K562 (cell line): ENCODE measurements around the gene ULK1. TPM values are rescaled to one million over a fixed set of nuclear protein-coding genes. Genes with fewer than 3 reads are reported as not detected.

Experiments used
- ATAC-seq: fragments of 200-7000 bp; cut with Tn5 transposase; 3 replicates; pipeline ENCODE4 v1.9.1; 2020; ENCODE audit warnings: moderate library complexity
- BruUV-seq: library from RNA; stranded (reverse); fragments of 400-500 nt; replicated peaks from 2 replicates; lab custom pipeline; 2021; lab: Mats Ljungman, UMichigan
- CTCF ChIA-PET: fragments of 300-600 bp; formaldehyde crosslinking; extraction: SDS; loops from one replicate; lab custom pipeline; 2021; ENCODE audit warnings: low intra/inter-chr PET ratio; lab: Yijun Ruan, JAX
- POLR2A ChIA-PET: fragments of 300-600, 350-650 bp; sonication (Branson Sonifier 250); formaldehyde crosslinking; extraction: SDS; loops from one replicate; lab custom pipeline; 2021; ENCODE audit warnings: antibody characterized with exemption, inconsistent platforms; lab: Yijun Ruan, JAX
- DNase-seq, 4 experiments: peaks; one replicate each; pipeline versions ENCODE4 v3.0.0 to v3.0.0-alpha.2; 2011 to 2018; ENCODE audit warnings: low spot score in 3 of 4, mixed read lengths in 3 of 4; ENCODE audit errors: extremely low read depth in 1 of 4
- FAIRE-seq: peaks from 2 replicates; lab custom pipeline; 2011; peaks lifted over from hg19 to GRCh38; lab: Jason Lieb, UNC
- H2AFZ ChIP-seq: 2 replicates; pipeline ENCODE4 v1.6.0; 2011; ENCODE audit warnings: low read depth, low read length, control low read depth, inconsistent platforms
- H3K27ac ChIP-seq: fragments of 200-600 bp; 3 replicates; pipeline ENCODE4 v1.8.0; 2011; ENCODE audit warnings: low read depth, mild to moderate bottlenecking, control low read depth, inconsistent platforms, low read length, moderate library complexity, mixed read lengths; ENCODE audit errors: extremely low read depth
- H3K27me3 ChIP-seq, 2 experiments: fragments of 300-600 bp in 1 of 2; 2 replicates in 1 of 2; 3 replicates in 1 of 2; pipeline versions ENCODE4 v1.6.0 to v1.8.0; 2011; ENCODE audit warnings: inconsistent platforms in 2 of 2, low read length in 2 of 2, mild to moderate bottlenecking in 1 of 2, mixed read lengths in 1 of 2, moderate library complexity in 1 of 2; ENCODE audit not compliant: control insufficient read depth in 2 of 2, insufficient read depth in 2 of 2
- H3K36me3 ChIP-seq: fragments of 300-600 bp; 3 replicates; pipeline ENCODE4 v1.8.0; 2011; ENCODE audit warnings: mild to moderate bottlenecking, low read length, inconsistent platforms; ENCODE audit not compliant: control insufficient read depth, insufficient read depth
- H3K4me1 ChIP-seq, 2 experiments: fragments of 200-600 bp in 1 of 2; replicated peaks in 1 of 2; 2 replicates in 1 of 2; 3 replicates in 1 of 2; pipeline versions ENCODE4 v1.5.1 to v1.8.0; 2011; ENCODE audit warnings: inconsistent platforms in 2 of 2, low read length in 2 of 2, mild to moderate bottlenecking in 1 of 2, mixed read lengths in 1 of 2, moderate library complexity in 1 of 2; ENCODE audit not compliant: control insufficient read depth in 2 of 2, insufficient read depth in 2 of 2
- H3K4me2 ChIP-seq: 2 replicates; pipeline ENCODE4 v1.6.1; 2011; ENCODE audit warnings: low read length, control low read depth, inconsistent platforms, mixed read lengths; ENCODE audit not compliant: insufficient read depth
- H3K4me3 ChIP-seq: fragments of 200-600 bp; sonication (generic), shearing (Covaris generic); 2 replicates; pipeline ENCODE4 v1.5.1; 2016; ENCODE audit warnings: control low read depth, inconsistent platforms
- H3K79me2 ChIP-seq: fragments of 200-600 bp; 3 replicates; pipeline ENCODE4 v1.8.0; 2011; ENCODE audit warnings: low read length, inconsistent platforms; ENCODE audit not compliant: control insufficient read depth, insufficient read depth
- H3K9ac ChIP-seq, 2 experiments: 2 replicates each; pipeline versions ENCODE4 v1.6.0 to v1.6.1; 2011; ENCODE audit warnings: low read depth in 2 of 2, low read length in 2 of 2, control low read depth in 1 of 2, inconsistent platforms in 1 of 2, mild to moderate bottlenecking in 1 of 2, mixed read lengths in 1 of 2; ENCODE audit not compliant: insufficient read depth in 1 of 2
- H3K9me1 ChIP-seq: one replicate; pipeline ENCODE4 v1.6.0; 2011; ENCODE audit warnings: inconsistent platforms, mild to moderate bottlenecking, low read length, moderate library complexity; ENCODE audit not compliant: control insufficient read depth, insufficient read depth
- H3K9me3 ChIP-seq: replicated peaks from 2 replicates; pipeline ENCODE4 v1.5.1; 2011; ENCODE audit warnings: low read depth, low read length, inconsistent platforms; ENCODE audit not compliant: control insufficient read depth, insufficient read depth
- H4K20me1 ChIP-seq: replicated peaks from 2 replicates; pipeline ENCODE4 v1.6.1; 2011; ENCODE audit warnings: low read length, inconsistent platforms, mixed read lengths; ENCODE audit not compliant: control insufficient read depth, insufficient read depth
- CBFA2T2 ChIP-seq: fragments of 450-650 bp; conservative IDR thresholded peaks from 2 replicates; pipeline ENCODE4 v1.6.1; 2017; ENCODE audit warnings: mild to moderate bottlenecking
- POLR2AphosphoS2 ChIP-seq: IDR thresholded peaks from 2 replicates; pipeline ENCODE4 v1.6.1; 2012; ENCODE audit warnings: low read length, improper control_type of control experiment
- POLR2G ChIP-seq: fragments of 200-400 bp; formaldehyde crosslinking; IDR thresholded peaks from 2 replicates; pipeline ENCODE4 v1.6.1; 2017; ENCODE audit warnings: low read depth, mild to moderate bottlenecking, antibody characterized with exemption, low read length, moderate library complexity
- ZNF583 ChIP-seq: fragments of 250-450 bp; sonication (Bioruptor Pico); IDR thresholded peaks from 2 replicates; pipeline ENCODE4 v1.4.0; 2020
- WGBS: fragments of 100-300 bp; shearing (Covaris generic); methylation state at CpG from one replicate; pipeline ENCODE4 v1.1.6; 2016; ENCODE audit warnings: low coverage, mixed read lengths; ENCODE audit not compliant: insufficient coverage; ENCODE audit errors: missing lambda C conversion rate; 5-methylcytosine and 5-hydroxymethylcytosine counted together
- in situ Hi-C: fragments of 300-500 bp; cut with MboI; formaldehyde crosslinking; loops from 4 replicates; pipeline ENCODE4 v1.15.0; 2018; ENCODE audit warnings: inconsistent platforms, mixed read lengths
- intact Hi-C: fragments of 100-400 bp; cut with micrococcal nuclease; formaldehyde crosslinking; loops from 2 replicates; pipeline ENCODE4 v1.14.2; 2022
- polyA plus RNA-seq, 8 experiments: library from polyadenylated mRNA; depleted of rRNA in 4 of 8; stranded (reverse) in 5 of 8; unstranded in 3 of 8; fragments of >200 nt; fragmentation: Nextera tagmentation in 2 of 8; fragmentation: Illumina TruSeq in 1 of 8; extraction: Ambion mirVana in 2 of 8; extraction: Trizol in 1 of 8; gene quantifications; 2 replicates each; pipeline versions ENCODE4 v1.2.1 to v1.2.3, GENCODE V29; 2011 to 2014; ENCODE audit warnings: inconsistent platforms in 1 of 8, missing spikeins in 1 of 8
- total RNA-seq, 7 experiments: library from RNA; depleted of rRNA in 6 of 7; stranded (reverse); fragments of >200 nt in 6 of 7; fragmentation: Illumina TruSeq in 2 of 7; extraction: Trizol in 2 of 7; gene quantifications; 2 replicates each; pipeline versions ENCODE4 v1.2.1 to v1.2.3, GENCODE V29; 2011 to 2021; ENCODE audit warnings: low replicate concordance in 1 of 7

Gene ULK1
- total and polyA plus RNA-seq, 9 of the 15 experiments (the other 6 are each of a cell fraction or from before 2014, with no cell fraction given), result 0.15 to 29.4 (median 2.5) TPM

DNA sequence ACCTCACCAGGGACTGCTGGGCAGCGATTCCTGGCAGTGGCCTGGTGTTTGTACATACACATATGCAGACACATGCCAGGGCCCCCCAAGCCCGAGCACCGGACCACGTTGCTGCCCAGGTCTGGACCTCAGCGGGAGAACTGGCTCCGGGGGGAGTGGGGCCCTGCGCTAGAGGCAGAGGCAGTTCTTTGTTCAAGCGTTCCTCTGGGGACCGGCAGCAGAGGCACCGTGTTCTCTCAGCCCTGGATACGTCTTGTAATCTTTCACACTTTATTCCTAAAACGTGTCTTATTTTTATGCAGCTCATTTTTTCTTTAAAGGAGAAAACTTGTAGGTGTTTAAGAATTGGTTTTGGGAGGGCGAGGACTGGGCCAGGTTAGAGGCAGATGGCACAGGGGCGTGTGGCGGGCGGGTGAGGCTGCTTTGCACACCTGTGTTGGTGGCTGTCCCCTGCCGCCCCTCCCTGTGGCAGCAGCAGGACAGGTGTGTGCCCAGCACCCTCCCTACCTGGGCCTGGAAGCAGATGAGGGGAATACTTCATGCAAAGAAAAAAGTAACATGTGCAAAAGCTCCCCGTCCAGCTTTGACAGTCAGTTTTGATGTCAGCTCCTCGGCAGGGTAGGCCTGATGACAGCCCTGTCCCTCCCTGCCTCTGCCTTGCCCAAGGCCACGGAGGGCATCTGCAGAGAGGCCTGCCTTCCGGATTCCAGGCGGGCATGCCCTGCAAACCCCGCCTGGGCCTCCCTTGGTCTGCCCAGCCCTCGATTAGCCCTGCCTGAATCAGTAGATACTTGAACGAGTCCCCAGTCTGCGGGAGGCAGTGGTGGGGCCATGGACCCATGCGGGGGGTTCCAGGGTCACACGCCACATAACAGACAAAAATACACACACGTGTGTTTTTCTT is 27.7 kb downstream of the ULK1 start:
- Histone ChIP-seq H3K79me2 (no peaks in the 10 kb centered on the region), H3K36me3 (peaks cover 4% of the 10 kb centered on the region; the same call in 1 of the 3 replicates), H3K4me3 (no peak overlapping the region), H3K27me3 (no peaks in the 10 kb centered on the region), H3K4me2 (no peak overlapping the region), H3K27ac (no peak overlapping the region), H3K4me1 (peaks cover 0 to 13% of the 10 kb centered on the region in 2 experiments; a peak in 2 of 5 replicates)
- CTCF ChIA-PET, result no interaction called here
- DNase-seq (no peak), ATAC-seq (peak; percentile 10; the same call in 1 of the 3 replicates)
- in situ Hi-C loops, result no loop called here
- POLR2A ChIA-PET, result interaction anchor here (0.6 to 2.6 kb wide), 5 partner anchors 11 to 581 kb away, joined by 3 to 9 read pairs (median 5); no protein-coding TSS in a partner anchor
- TF ChIP-seq POLR2G (peak; percentile 31; the same call in 1 of the 2 replicates), POLR2AphosphoS2 (peak; percentile 31; the same call in 1 of the 2 replicates), ZNF583 (CRISPR knock-in tag) (no peak)
- TF ChIP-seq, all 486 proteins: peak for 2
- H4K20me1 ChIP-seq, result no peaks in the 10 kb centered on the region
- intact Hi-C loops, result no loop called here
- TSS peak; percentile 58 for BruUV-seq
- no peaks in the 10 kb centered on the region for H3K9me1 ChIP-seq
- no peak overlapping the region for H2AFZ ChIP-seq
- no peak for FAIRE-seq
- H3K9ac ChIP-seq, result no peak overlapping the region
- 75% methylated on average over 24 of the region's 29 CpGs for WGBS
- H3K9me3 ChIP-seq, result no peaks in the 10 kb centered on the region

- peaks cover 4% of the 10 kb centered on the region; the same call in 1 of the 3 replicates for H3K36me3 ChIP-seq
- H2AFZ ChIP-seq, result no peak overlapping the region
- FAIRE-seq (no peak), ATAC-seq (no peak), DNase-seq (no peak)
- TF ChIP-seq CBFA2T2 (no peak), POLR2G (peak; percentile 22; the same call in 1 of the 2 replicates)
- no peaks in the 10 kb centered on the region for H3K27me3 ChIP-seq
- H3K4me2 ChIP-seq, result no peak overlapping the region
- H3K9me3 ChIP-seq, result no peaks in the 10 kb centered on the region
- H3K4me3 ChIP-seq, result no peak overlapping the region
- H3K9ac ChIP-seq, result no peak overlapping the region
- BruUV-seq, result no TSS peak
- no peaks in the 10 kb centered on the region for H3K79me2 ChIP-seq
- CTCF ChIA-PET, result no interaction called here
- in situ Hi-C loops (no loop called here), intact Hi-C loops (no loop called here)
- H4K20me1 ChIP-seq, result no peaks in the 10 kb centered on the region
- peaks cover 2 to 18% of the 10 kb centered on the region in 2 experiments; a peak in 4 of 5 replicates for H3K4me1 ChIP-seq
- no peak overlapping the region for H3K27ac ChIP-seq
- POLR2A ChIA-PET, result interaction anchor here (2.1 to 2.6 kb wide), 2 partner anchors 11 to 13 kb away, joined by 5 to 9 read pairs; no protein-coding TSS in a partner anchor
- WGBS, result 82% methylated on average over 13 of the region's 13 CpGs
- H3K9me1 ChIP-seq, result no peaks in the 10 kb centered on the region
These were observed 28.4 kb downstream of the ULK1 start for GRCh38 chr12:131922772-131923171.
